HG03442 (cell line): ENCODE results near the gene MYL6.

ENCODE experiments used
- ATAC-seq: cut with Tn5 transposase; IDR thresholded peaks from one replicate; pipeline ENCODE4 v1.9.1; 2021; ENCODE audit warnings: mild to moderate bottlenecking, moderate library complexity; ENCODE audit not compliant: unreplicated experiment

Gene MYL6

GRCh38 chr12:56129206-56129941 lies 28.8 kb upstream of the MYL6 start:
- no peak for ATAC-seq

GRCh38 chr12:56129942-56130495 lies 28.1 kb upstream of the MYL6 start:
- ATAC-seq: no peak

GRCh38 chr12:56130876-56131275 lies 27.3 kb upstream of the MYL6 start:
- no peak for ATAC-seq

- no peak for ATAC-seq
Measured at GRCh38 chr12:56134897-56135296, 23.3 kb upstream of the MYL6 start.

- ATAC-seq: no peak
Measured at GRCh38 chr12:56137853-56138571, 20.1 kb upstream of the MYL6 start.

GRCh38 chr12:56141946-56142784 lies 16.0 kb upstream of the MYL6 start:
- no peak for ATAC-seq

- no peak for ATAC-seq
Measured at GRCh38 chr12:56143217-56143616, 14.9 kb upstream of the MYL6 start.

GRCh38 chr12:56143870-56144269 lies 14.3 kb upstream of the MYL6 start:
- ATAC-seq: no peak

GRCh38 chr12:56145217-56145616 lies 12.9 kb upstream of the MYL6 start:
- ATAC-seq: no peak

- no peak for ATAC-seq
Measured at GRCh38 chr12:56146492-56147460, 11.4 kb upstream of the MYL6 start.

GRCh38 chr12:56150563-56150962 lies 7.6 kb upstream of the MYL6 start:
- no peak for ATAC-seq

- peak; percentile 58 for ATAC-seq
Measured at GRCh38 chr12:56151672-56152131, 6.5 kb upstream of the MYL6 start.

GRCh38 chr12:56152132-56152755 lies 5.9 kb upstream of the MYL6 start, which contains the start of gene MYL6B:
MYL6B (plus strand) TSS chr12:56152587; CDS start chr12:56153919, 1,332 bp downstream.
- peak; percentile 79 for ATAC-seq

GRCh38 chr12:56152756-56153677 lies 5.1 kb upstream of the MYL6 start:
- ATAC-seq: no peak

- ATAC-seq: no peak
Measured at GRCh38 chr12:56153678-56154065, 4.5 kb upstream of the MYL6 start.

- ATAC-seq: no peak
Measured at GRCh38 chr12:56154246-56154771, 3.9 kb upstream of the MYL6 start.

GRCh38 chr12:56154818-56155217 lies 3.3 kb upstream of the MYL6 start:
- ATAC-seq: no peak

GRCh38 chr12:56155256-56155845 lies 2.8 kb upstream of the MYL6 start:
- no peak for ATAC-seq
